Activated naive CD8-positive, alpha-beta T cell treated with anti-CD3 and anti-CD28 coated beads, Interleukin-2, amount 10 ng/mL, durations not matched to agents 7 days and 5 days (primary cell): ENCODE measurements around the gene AGPAT2. TPM values are rescaled to one million over a fixed set of nuclear protein-coding genes. Genes with fewer than 3 reads are reported as not detected.
"Not testable (repeated sequence)": the region's sequence is repeated elsewhere in the genome, so short reads cannot be mapped to it uniquely, and the experiment has no call there.

Experiments used
- ATAC-seq: fragments of 150-1000 bp; cut with Tn5 transposase; one replicate; pipeline ENCODE4 v1.10.0; 2021; ENCODE audit warnings: low read depth, moderate library complexity
- POLR2A ChIA-PET: fragments of 350-600 bp; sonication (Branson Sonifier 250); formaldehyde crosslinking; loops from one replicate; lab custom pipeline; 2021; ENCODE audit warnings: antibody characterized with exemption; lab: Charles Lee
- DNase-seq: peaks from one replicate; pipeline ENCODE4 v3.0.0; 2021
- H3K27ac Mint-ChIP-seq: one replicate; pipeline ENCODE4 v1.8.0; 2022; ENCODE audit warnings: mild to moderate bottlenecking, mixed read lengths
- H3K27me3 Mint-ChIP-seq: one replicate; pipeline ENCODE4 v1.8.0; 2022; ENCODE audit warnings: mild to moderate bottlenecking, moderate library complexity, mixed read lengths
- H3K36me3 Mint-ChIP-seq: one replicate; pipeline ENCODE4 v1.8.0; 2021; ENCODE audit warnings: mild to moderate bottlenecking, mixed read lengths
- H3K4me1 Mint-ChIP-seq: one replicate; pipeline ENCODE4 v1.8.0; 2021; ENCODE audit warnings: mixed read lengths
- H3K4me3 Mint-ChIP-seq: one replicate; pipeline ENCODE4 v1.8.0; 2022; ENCODE audit warnings: mild to moderate bottlenecking, moderate library complexity, mixed read lengths
- H3K9me3 Mint-ChIP-seq: one replicate; pipeline ENCODE4 v1.8.0; 2021; ENCODE audit warnings: mixed read lengths
- total RNA-seq, 2 experiments: library from RNA; stranded (reverse); gene quantifications; one replicate each; pipeline ENCODE4 v1.2.3, GENCODE V29; 2021

The AGPAT2 gene
- total RNA-seq, 2 experiments from 2014 or later = 21.6 to 24.8 TPM

DNA sequence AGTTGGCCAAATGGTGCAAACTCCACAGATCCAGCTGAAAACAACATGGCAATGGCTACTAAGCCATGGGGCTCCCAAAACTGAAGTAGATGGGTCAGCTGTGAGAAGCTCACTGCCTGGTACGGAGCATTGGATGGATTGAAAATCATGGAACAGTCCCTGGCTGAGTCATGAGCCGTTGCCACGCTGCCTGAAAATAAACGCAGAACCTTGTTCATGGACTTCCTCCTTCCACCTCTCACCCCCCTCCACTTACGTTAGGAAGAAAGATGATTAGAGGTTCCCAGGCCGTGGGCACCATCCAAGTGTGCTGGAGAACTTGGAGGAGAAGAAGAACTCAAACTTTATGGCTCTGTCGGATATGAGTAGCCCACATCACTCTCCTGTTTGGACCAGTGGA, 18.3 kb upstream of the AGPAT2 start:
- Mint-ChIP-seq H3K27me3 (peaks cover 16% of the 10 kb centered on the region), H3K9me3 (no peaks in the 10 kb centered on the region), H3K36me3 (no peaks in the 10 kb centered on the region), H3K4me1 (peaks cover 14% of the 10 kb centered on the region), H3K4me3 (no peak overlapping the region), H3K27ac (no peak overlapping the region)
- POLR2A ChIA-PET = interaction anchor here (0.9 to 2.4 kb wide), 2 partner anchors 22 to 176 kb away, joined by 3 to 9 read pairs; no protein-coding TSS in a partner anchor
- no peak for DNase-seq
- no peak for ATAC-seq

- not testable (repeated sequence) for H3K36me3 Mint-ChIP-seq, ATAC-seq, H3K4me3 Mint-ChIP-seq, H3K27ac Mint-ChIP-seq, DNase-seq, H3K9me3 Mint-ChIP-seq
- POLR2A ChIA-PET = interaction anchor here (0.9 to 2.4 kb wide), 2 partner anchors 23 to 177 kb away, joined by 3 to 9 read pairs; no protein-coding TSS in a partner anchor
- Mint-ChIP-seq H3K27me3 (peaks cover 13% of the 10 kb centered on the region), H3K4me1 (peaks cover 18% of the 10 kb centered on the region)
Observed at GRCh38 chr9:136704741-136705140, 17.5 kb upstream of the AGPAT2 start.

DNA sequence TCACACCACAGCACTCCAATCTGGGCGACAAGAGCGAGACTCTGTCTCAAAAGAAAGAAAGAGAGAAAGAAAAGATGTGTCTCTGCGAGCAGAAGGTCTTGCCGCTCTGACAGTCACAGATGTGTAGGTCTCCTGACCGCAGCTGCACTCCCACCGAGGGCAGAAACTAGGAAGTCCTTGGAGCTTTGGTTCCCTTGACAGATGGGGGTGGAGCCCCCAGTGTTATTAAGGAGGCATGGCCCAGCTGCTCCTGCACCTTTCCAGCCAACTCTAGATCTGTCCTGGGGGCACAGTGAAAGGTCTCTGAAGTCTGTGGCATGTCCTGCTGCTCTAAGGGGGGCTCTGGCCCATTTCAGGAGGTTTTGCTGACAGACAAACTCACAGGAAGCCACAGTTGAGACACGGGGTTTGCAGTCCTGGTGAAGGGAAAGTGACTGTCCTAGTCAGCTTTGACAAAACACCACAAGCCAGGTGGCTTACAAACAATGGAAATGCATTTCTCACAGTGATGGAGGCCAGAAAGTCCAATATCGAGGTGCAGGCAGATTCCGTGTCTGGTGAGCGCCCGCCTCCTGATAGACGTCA, 16.1 kb upstream of the AGPAT2 start:
- H3K36me3 Mint-ChIP-seq = no peaks in the 10 kb centered on the region
- no peaks in the 10 kb centered on the region for H3K9me3 Mint-ChIP-seq
- POLR2A ChIA-PET = interaction anchor here (4.0 kb wide), 1 partner anchor 24 kb away, joined by 52 read pairs; no protein-coding TSS in a partner anchor
- no peak for ATAC-seq
- H3K27ac Mint-ChIP-seq = peak overlapping the region; percentile 23
- DNase-seq = no peak
- no peak overlapping the region for H3K4me3 Mint-ChIP-seq
- H3K27me3 Mint-ChIP-seq = peaks cover 19% of the 10 kb centered on the region
- peaks cover 18% of the 10 kb centered on the region for H3K4me1 Mint-ChIP-seq

- no peak for DNase-seq
Observed at GRCh38 chr9:136701668-136702053, 14.4 kb upstream of the AGPAT2 start.

DNA sequence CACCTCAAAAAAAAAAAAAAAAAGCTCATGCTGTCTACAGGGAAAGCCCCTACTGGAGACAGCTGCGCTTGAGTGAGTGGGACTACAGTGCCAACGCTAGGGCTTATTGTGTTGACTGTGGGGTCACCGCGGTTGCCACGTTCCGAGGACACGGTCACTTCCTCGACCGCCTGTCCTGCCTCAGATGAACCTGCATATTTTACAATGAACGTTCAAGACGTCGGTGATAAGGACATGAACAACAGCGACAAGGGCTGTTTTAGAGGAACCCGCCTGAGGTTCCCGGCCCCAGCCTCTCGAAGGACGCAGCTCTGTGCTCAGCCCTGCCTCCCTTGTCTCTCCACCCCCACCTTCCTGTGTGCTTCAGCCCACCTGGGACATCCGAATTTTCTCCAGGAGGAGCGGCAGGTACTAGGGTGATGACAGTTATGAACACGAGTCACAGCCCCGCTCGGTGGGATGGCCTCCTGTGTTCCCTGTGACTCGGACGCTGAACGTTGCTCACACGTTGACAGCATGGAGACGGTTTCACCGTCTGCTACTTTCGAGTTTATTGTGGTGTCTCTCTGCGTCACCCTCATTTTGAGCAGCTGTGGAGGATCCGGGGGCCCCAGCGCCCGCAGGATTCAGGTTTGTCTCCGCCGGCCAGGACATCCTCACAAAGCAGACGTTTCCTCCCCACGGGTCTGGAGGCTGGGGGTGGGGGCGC, 13.9 kb upstream of the AGPAT2 start:
- peak; percentile 69 for DNase-seq
- Mint-ChIP-seq H3K4me1 (peaks cover 23% of the 10 kb centered on the region), H3K27ac (peak overlapping the region; percentile 92), H3K9me3 (no peaks in the 10 kb centered on the region), H3K36me3 (no peaks in the 10 kb centered on the region), H3K27me3 (peaks cover 23% of the 10 kb centered on the region), H3K4me3 (peak overlapping the region; percentile 88)
- peak; percentile 86 for ATAC-seq
- POLR2A ChIA-PET = interaction anchor here (0.6 to 4.0 kb wide), 8 partner anchors 12 to 492 kb away, joined by 3 to 52 read pairs (median 4); no protein-coding TSS in a partner anchor

More at GRCh38 chr9:136701668-136702053, 14.4 kb upstream of the AGPAT2 start:
- Mint-ChIP-seq H3K27ac (peak overlapping the region; percentile 92), H3K9me3 (no peaks in the 10 kb centered on the region), H3K36me3 (no peaks in the 10 kb centered on the region), H3K4me3 (peak overlapping the region; percentile 88), H3K27me3 (peaks cover 26% of the 10 kb centered on the region), H3K4me1 (peaks cover 23% of the 10 kb centered on the region)
- POLR2A ChIA-PET = interaction anchor here (0.7 to 4.0 kb wide), 3 partner anchors 13 to 28 kb away, joined by 4 to 52 read pairs (median 5); no protein-coding TSS in a partner anchor
- no peak for ATAC-seq

- no peak for ATAC-seq
- Mint-ChIP-seq H3K27me3 (peaks cover 17% of the 10 kb centered on the region), H3K4me1 (peaks cover 23% of the 10 kb centered on the region), H3K36me3 (no peaks in the 10 kb centered on the region), H3K9me3 (no peaks in the 10 kb centered on the region), H3K4me3 (peak overlapping the region; percentile 88), H3K27ac (peak overlapping the region; percentile 92)
- POLR2A ChIA-PET = interaction anchor here (1.1 to 4.0 kb wide), 4 partner anchors 12 to 27 kb away, joined by 4 to 52 read pairs (median 5); no protein-coding TSS in a partner anchor
- no peak for DNase-seq
Observed at GRCh38 chr9:136700304-136700703, 13.0 kb upstream of the AGPAT2 start.

DNA sequence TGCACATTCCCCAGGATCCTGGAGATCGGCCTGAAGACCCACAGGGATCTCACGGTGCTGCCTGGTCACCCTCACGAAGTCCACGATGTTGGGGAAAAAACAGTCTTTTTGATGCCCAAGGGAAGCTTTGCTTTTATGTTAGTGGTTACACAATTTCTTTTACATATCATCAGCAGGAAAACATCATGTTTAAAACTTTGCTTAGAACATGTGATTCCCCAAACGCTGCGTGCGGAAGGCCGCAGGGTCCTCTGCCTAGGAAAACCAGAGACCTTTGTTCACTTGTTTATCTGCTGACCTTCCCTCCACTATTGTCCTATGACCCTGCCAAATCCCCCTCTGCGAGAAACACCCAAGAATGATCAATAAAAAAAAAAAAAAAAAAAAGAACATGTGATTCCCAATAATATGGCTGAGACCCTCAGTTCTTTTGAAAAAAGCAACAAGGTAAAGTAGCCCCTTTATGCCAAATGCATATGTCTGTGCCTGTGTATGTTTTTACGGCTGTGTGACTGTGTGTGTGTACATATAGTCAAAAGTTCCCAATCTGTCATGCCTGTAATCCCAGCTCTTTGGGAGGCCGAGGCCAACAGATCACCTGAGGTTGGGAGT, 11.5 kb upstream of the AGPAT2 start:
- no peaks in the 10 kb centered on the region for H3K36me3 Mint-ChIP-seq

DNA sequence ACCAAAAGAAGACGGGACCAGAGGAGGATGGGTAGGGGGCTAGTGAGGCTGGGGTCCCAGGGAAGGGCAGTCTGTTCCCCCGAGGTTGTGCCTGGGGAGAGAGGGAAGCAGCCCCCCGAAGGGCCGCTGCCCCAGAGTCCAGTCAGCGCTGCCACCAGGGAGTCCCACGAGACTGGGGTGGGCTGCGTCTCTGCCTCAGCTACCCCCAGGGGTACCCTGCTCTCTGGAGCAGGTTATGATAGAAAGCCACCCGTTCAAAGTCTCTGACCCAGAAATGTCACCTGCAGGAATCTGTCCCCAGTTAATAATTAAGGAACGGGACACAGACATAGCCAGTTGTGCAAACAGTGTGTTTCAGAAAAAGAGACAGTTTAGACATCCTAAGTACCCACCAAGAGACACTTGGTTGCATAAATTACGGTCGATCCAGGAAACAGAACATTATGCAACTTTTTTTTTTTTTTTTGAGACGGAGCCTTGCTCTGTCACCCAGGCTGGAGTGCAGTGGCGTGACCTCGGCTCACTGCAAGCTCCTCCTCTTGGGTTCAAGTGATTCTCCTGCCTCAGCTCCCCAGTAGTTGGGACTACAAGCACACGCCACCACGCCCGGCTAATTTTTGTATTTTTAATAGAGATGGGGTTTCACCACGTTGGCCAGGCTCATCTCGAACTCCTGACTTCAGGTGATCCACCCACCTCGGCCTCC, 10.7 kb upstream of the AGPAT2 start:
- H3K4me3 Mint-ChIP-seq = no peak overlapping the region
- no peak overlapping the region for H3K27ac Mint-ChIP-seq
- DNase-seq (no peak), ATAC-seq (no peak)
- peaks cover 17% of the 10 kb centered on the region for H3K4me1 Mint-ChIP-seq
- no peaks in the 10 kb centered on the region for H3K9me3 Mint-ChIP-seq
- POLR2A ChIA-PET = interaction anchor here (0.6 to 0.7 kb wide), 2 partner anchors 527 to 687 kb away, joined by 3 to 4 read pairs; partner anchors contain the start of gene CYSRT1
- H3K27me3 Mint-ChIP-seq = peaks cover 16% of the 10 kb centered on the region
- H3K36me3 Mint-ChIP-seq = no peaks in the 10 kb centered on the region

More for the DNA sequence above, 11.5 kb upstream of the AGPAT2 start:
- H3K27ac Mint-ChIP-seq = no peak overlapping the region
- DNase-seq (no peak), ATAC-seq (no peak)
- peaks cover 16% of the 10 kb centered on the region for H3K27me3 Mint-ChIP-seq
- H3K4me3 Mint-ChIP-seq = no peak overlapping the region
- no peaks in the 10 kb centered on the region for H3K9me3 Mint-ChIP-seq
- POLR2A ChIA-PET = interaction anchor here (0.7 to 1.3 kb wide), 3 partner anchors 28 to 526 kb away, joined by 3 to 4 read pairs (median 4); partner anchors contain the start of gene CYSRT1
- peaks cover 23% of the 10 kb centered on the region for H3K4me1 Mint-ChIP-seq

- H3K36me3 Mint-ChIP-seq = no peaks in the 10 kb centered on the region
- peaks cover 17% of the 10 kb centered on the region for H3K4me1 Mint-ChIP-seq
- ATAC-seq (no peak), DNase-seq (no peak)
- no peaks in the 10 kb centered on the region for H3K9me3 Mint-ChIP-seq
- no peak overlapping the region for H3K4me3 Mint-ChIP-seq
- no peak overlapping the region for H3K27ac Mint-ChIP-seq
- POLR2A ChIA-PET = interaction anchor here (0.6 kb wide), 1 partner anchor 687 kb away, joined by 3 read pairs; no protein-coding TSS in a partner anchor
- peaks cover 16% of the 10 kb centered on the region for H3K27me3 Mint-ChIP-seq
Observed at GRCh38 chr9:136697146-136697820, 10.0 kb upstream of the AGPAT2 start.

DNA sequence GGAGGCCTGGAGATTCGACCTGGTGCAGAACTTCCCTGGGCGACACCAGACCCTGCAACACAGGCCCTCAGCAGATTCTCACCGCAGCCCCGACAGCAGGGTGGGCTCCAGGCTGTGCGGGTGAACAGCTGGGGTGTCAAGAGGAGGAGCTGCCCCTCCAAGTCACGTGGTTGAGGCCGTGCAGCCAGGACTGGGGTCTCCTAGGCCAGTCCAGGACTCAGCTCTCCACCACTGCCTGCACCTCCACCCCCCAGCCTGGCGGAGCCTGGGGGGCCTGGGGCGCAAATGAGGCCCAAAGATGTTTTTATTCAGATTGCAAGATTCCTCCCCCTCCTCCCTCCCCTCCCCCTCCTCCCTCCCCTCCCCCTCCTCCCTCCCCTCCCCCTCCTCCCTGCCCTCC, 9.2 kb upstream of the AGPAT2 start:
- H3K27ac Mint-ChIP-seq = no peak overlapping the region
- ATAC-seq = no peak
- H3K36me3 Mint-ChIP-seq = no peaks in the 10 kb centered on the region
- no peak for DNase-seq
- H3K9me3 Mint-ChIP-seq = no peaks in the 10 kb centered on the region
- POLR2A ChIA-PET = interaction anchor here (0.6 kb wide), 1 partner anchor 32 kb away, joined by 3 read pairs; no protein-coding TSS in a partner anchor
- peaks cover 14% of the 10 kb centered on the region for H3K4me1 Mint-ChIP-seq
- H3K4me3 Mint-ChIP-seq = no peak overlapping the region
- peaks cover 16% of the 10 kb centered on the region for H3K27me3 Mint-ChIP-seq

DNA sequence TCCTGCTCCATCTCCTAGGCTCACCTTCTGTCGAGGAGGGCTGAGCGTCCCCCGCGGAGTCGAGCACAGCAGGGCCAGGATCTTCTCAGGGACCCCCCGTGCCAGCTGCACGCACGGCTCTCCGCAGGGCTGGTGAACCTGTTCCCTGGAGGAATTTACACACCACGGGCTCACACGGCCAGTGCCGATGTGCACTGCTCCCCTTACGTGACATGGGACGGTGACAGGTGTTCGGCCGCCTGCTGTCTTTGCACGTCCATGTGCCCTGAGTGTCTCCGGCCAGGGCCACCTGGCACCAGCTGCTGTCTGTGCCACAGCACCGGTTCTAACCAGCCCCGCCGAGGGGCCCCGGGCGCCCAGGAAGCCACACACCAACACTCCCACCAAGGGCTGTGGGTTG, 8.7 kb upstream of the AGPAT2 start:
- DNase-seq (no peak), ATAC-seq (no peak)
- H3K4me3 Mint-ChIP-seq = no peak overlapping the region
- no peaks in the 10 kb centered on the region for H3K36me3 Mint-ChIP-seq
- H3K9me3 Mint-ChIP-seq = no peaks in the 10 kb centered on the region
- POLR2A ChIA-PET = interaction anchor here (0.6 kb wide), 1 partner anchor 32 kb away, joined by 3 read pairs; no protein-coding TSS in a partner anchor
- H3K27me3 Mint-ChIP-seq = peaks cover 16% of the 10 kb centered on the region
- peaks cover 10% of the 10 kb centered on the region for H3K4me1 Mint-ChIP-seq
- no peak overlapping the region for H3K27ac Mint-ChIP-seq

DNA sequence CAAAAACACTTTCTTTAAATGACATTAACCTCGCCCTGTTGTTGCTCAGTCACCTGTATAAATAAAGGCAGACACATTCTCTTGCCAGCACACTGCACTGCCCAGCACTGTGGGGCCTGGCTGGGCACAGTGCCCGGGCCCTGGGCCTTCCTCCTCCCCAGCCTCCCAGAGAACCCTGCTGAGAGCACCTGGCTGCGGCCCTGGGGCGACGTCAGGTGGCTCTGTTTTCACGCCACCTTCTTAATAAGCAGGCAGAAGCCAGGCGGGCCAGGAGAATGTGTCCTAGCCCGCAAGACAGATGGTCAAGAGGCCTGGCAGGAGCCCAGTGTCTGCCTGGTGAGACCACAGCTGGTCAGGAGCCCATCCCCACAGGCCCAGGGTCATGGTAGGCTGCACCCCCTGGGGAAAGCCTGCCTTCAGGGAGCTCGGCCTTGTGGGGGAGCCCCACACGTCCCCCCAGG, 8.2 kb upstream of the AGPAT2 start:
- Mint-ChIP-seq H3K4me3 (no peak overlapping the region), H3K36me3 (no peaks in the 10 kb centered on the region), H3K27ac (no peak overlapping the region), H3K9me3 (no peaks in the 10 kb centered on the region), H3K4me1 (peaks cover 8% of the 10 kb centered on the region), H3K27me3 (peaks cover 16% of the 10 kb centered on the region)
- DNase-seq (no peak), ATAC-seq (no peak)
- POLR2A ChIA-PET = no interaction called here
